ENCODE data around the gene TMEM150B. TPM values are rescaled to one million over a fixed set of nuclear protein-coding genes. Genes with fewer than 3 reads are reported as not detected.

The TMEM150B gene
- total and polyA plus RNA-seq, 2 donors (not counting 1 experiment from before 2014, with no cell fraction given): 1.4 TPM; not detected in 1

DNA sequence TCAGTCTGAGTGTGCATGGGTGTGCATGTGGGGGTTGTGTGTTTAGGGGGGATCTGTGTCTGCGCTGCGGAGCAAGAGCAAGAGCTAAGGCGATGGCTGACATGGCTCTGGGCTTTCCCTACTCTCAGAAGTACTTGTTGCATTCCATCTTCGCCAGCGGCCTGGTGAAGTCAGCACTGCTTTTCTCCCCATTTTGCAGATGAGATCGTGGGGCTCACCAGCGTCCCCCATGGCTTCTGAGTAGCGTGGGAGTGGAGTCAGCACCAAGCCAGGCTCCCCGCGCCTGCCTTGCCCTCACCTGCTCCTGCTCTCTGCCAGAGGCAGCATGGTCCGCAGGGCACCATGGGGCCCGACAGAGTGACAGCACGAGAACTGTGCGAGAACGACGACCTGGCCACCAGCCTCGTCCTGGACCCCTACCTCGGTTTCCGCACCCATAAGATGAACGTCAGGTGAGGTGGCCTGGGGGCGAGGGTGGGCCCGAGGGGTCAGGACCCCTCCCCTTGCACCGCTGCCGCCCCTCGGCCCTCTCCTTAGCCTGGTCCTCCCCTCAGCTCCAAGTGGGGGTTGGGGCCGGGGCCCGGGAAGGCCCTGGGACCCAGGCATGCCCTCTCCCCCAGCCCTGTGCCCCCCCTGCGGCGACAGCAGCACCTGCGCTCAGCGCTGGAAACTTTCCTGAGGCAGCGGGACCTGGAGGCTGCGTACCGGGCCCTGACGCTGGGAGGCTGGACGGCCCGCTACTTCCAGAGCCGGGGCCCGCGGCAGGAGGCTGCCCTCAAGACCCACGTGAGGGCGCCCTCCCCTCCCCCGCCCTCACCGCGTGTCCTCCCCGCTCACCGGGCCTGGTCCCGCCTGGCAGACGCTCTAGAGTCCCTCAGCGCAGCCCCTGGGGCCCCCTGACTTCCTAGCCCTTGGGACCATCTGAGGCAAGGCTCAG lies 16.7 kb upstream of the TMEM150B start:
- ChIA-PET CTCF (no interaction called here), POLR2A (no interaction called here)
- ATAC-seq (ENCODE audit: low read depth) (no peak), DNase-seq (no peak)
- H3K4me2 ChIP-seq (replicated peaks; ENCODE audit: low read depth, low read length, poor library complexity, severe bottlenecking): peak overlapping the region; percentile 99
- H3K4me1 Mint-ChIP-seq: peaks cover 20% of the 10 kb centered on the region
- TF ChIP-seq EZH2 (IDR thresholded peaks at IDR 0.05; ENCODE audit: borderline replicate concordance, insufficient read depth, low read depth, low read length, poor library complexity, severe bottlenecking): no peak
- TF ChIP-seq, protein P1, sequence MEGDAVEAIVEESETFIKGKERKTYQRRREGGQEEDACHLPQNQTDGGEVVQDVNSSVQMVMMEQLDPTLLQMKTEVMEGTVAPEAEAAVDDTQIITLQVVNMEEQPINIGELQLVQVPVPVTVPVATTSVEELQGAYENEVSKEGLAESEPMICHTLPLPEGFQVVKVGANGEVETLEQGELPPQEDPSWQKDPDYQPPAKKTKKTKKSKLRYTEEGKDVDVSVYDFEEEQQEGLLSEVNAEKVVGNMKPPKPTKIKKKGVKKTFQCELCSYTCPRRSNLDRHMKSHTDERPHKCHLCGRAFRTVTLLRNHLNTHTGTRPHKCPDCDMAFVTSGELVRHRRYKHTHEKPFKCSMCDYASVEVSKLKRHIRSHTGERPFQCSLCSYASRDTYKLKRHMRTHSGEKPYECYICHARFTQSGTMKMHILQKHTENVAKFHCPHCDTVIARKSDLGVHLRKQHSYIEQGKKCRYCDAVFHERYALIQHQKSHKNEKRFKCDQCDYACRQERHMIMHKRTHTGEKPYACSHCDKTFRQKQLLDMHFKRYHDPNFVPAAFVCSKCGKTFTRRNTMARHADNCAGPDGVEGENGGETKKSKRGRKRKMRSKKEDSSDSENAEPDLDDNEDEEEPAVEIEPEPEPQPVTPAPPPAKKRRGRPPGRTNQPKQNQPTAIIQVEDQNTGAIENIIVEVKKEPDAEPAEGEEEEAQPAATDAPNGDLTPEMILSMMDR (IDR thresholded peaks at IDR 0.05): no peak
- H3K79me2 ChIP-seq (ENCODE audit: control insufficient read depth, insufficient read depth, low read length): peaks cover 17% of the 10 kb centered on the region
- no peaks in the 10 kb centered on the region for H4K20me1 ChIP-seq (ENCODE audit: control insufficient read depth, insufficient read depth, low read length, poor library complexity, severe bottlenecking)
- no peak overlapping the region for H3K9ac ChIP-seq (ENCODE audit: low read length)
- H3K9me3 Mint-ChIP-seq (ENCODE audit: insufficient read depth): no peaks in the 10 kb centered on the region
- H2AFZ ChIP-seq (ENCODE audit: insufficient read depth, low read depth, low read length, poor library complexity, severe bottlenecking): no peak overlapping the region
- no peak overlapping the region for H3K27ac Mint-ChIP-seq
- WGBS (ENCODE audit: insufficient coverage): 96% methylated on average over 43 of the region's 50 CpGs
- H3K9me3 ChIP-seq (ENCODE audit: control extremely low read depth in 1 of 3, control insufficient read depth in 2 of 3, insufficient read depth in 1 of 3, low read length in 2 of 3): peaks cover 0 to 7% (median 0%) of the 10 kb centered on the region in 3 donors
- peak overlapping the region; percentile 57 for H3K4me3 Mint-ChIP-seq
- no peak overlapping the region for H3K4me3 ChIP-seq (ENCODE audit: control extremely low read depth in 1 of 5, extremely low read depth in 1 of 5, insufficient read depth in 1 of 5, low read depth in 2 of 5, low read length in 4 of 5)
- H3K27ac ChIP-seq (ENCODE audit: low read length in 2 of 2): no peak overlapping the region
- H3K27me3 ChIP-seq (replicated peaks in 1 of 4; ENCODE audit: control extremely low read depth in 1 of 4, control insufficient read depth in 3 of 4, insufficient read depth in 4 of 4, low read length in 3 of 4): peaks cover 0 to 22% (median 9%) of the 10 kb centered on the region in 4 experiments
- peaks cover 16 to 28% of the 10 kb centered on the region in 2 donors for H3K4me1 ChIP-seq (ENCODE audit: control insufficient read depth in 2 of 2, insufficient read depth in 2 of 2, low read length in 2 of 2)
- H3K36me3 ChIP-seq (replicated peaks in 1 of 2; ENCODE audit: control extremely low read depth in 1 of 2, control insufficient read depth in 1 of 2, extremely low read depth in 1 of 2, insufficient read depth in 2 of 2, low read length in 1 of 2): peaks cover 0 to 10% of the 10 kb centered on the region in 2 experiments
- peaks cover 7% of the 10 kb centered on the region for H3K27me3 Mint-ChIP-seq
- intact Hi-C loops (cut with micrococcal nuclease): no loop called here

DNA sequence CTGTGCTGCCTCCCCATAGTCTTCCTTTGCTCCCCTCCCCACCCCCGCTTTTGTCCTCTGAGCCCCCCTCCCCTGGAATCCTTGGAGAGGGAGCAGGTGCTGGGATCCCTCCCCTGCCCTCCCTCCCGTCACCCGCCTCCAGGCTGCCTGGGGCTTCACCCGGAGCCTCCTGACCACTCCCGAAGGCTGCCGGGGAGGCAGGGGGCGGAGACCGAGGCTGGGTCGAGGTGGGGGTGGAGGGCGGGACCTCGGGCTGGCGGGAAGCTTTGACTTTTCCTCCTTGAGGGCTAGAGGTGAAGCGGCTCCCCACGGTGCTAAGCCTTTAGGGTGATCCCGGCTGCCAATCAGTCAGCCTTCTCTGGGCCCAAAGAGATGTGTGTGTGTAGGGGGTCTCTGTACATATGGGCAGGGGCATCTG lies 16.0 kb upstream of the TMEM150B start:
- peaks cover 0 to 7% (median 0%) of the 10 kb centered on the region in 3 donors for H3K9me3 ChIP-seq (ENCODE audit: control extremely low read depth in 1 of 3, control insufficient read depth in 2 of 3, insufficient read depth in 1 of 3, low read length in 2 of 3)
- H2AFZ ChIP-seq (ENCODE audit: insufficient read depth, low read depth, low read length, poor library complexity, severe bottlenecking): peak overlapping the region; percentile 38
- POLR2A ChIA-PET: interaction anchor here (0.7 kb wide), 1 partner anchor 254 kb away, joined by 8 read pairs; no protein-coding TSS in a partner anchor
- H3K36me3 ChIP-seq (replicated peaks in 1 of 2; ENCODE audit: control extremely low read depth in 1 of 2, control insufficient read depth in 1 of 2, extremely low read depth in 1 of 2, insufficient read depth in 2 of 2, low read length in 1 of 2): peaks cover 0 to 10% of the 10 kb centered on the region in 2 experiments
- H3K4me2 ChIP-seq (replicated peaks; ENCODE audit: low read depth, low read length, poor library complexity, severe bottlenecking): peak overlapping the region; percentile 99
- H3K9ac ChIP-seq (ENCODE audit: low read length): peak overlapping the region; percentile 74
- H3K4me1 ChIP-seq (ENCODE audit: control insufficient read depth in 2 of 2, insufficient read depth in 2 of 2, low read length in 2 of 2): peaks cover 16 to 28% of the 10 kb centered on the region in 2 donors
- TF ChIP-seq, protein P1 (IDR thresholded peaks at IDR 0.05): no peak
- no peak for TF ChIP-seq EZH2 (IDR thresholded peaks at IDR 0.05; ENCODE audit: borderline replicate concordance, insufficient read depth, low read depth, low read length, poor library complexity, severe bottlenecking)
- DNase-seq (no peak), ATAC-seq (ENCODE audit: low read depth) (no peak)
- H3K4me1 Mint-ChIP-seq: peaks cover 20% of the 10 kb centered on the region
- intact Hi-C loops (cut with micrococcal nuclease): no loop called here
- peak overlapping the region; percentile 84 for H3K4me3 Mint-ChIP-seq
- H3K27me3 ChIP-seq (replicated peaks in 1 of 4; ENCODE audit: control extremely low read depth in 1 of 4, control insufficient read depth in 3 of 4, insufficient read depth in 4 of 4, low read length in 3 of 4): peaks cover 0 to 23% (median 9%) of the 10 kb centered on the region in 4 experiments
- H3K79me2 ChIP-seq (ENCODE audit: control insufficient read depth, insufficient read depth, low read length): peaks cover 17% of the 10 kb centered on the region
- H3K9me3 Mint-ChIP-seq (ENCODE audit: insufficient read depth): no peaks in the 10 kb centered on the region
- peak overlapping the region in 3 of 5 experiments; percentile 15 to 81 (median 59) for H3K4me3 ChIP-seq (ENCODE audit: control extremely low read depth in 1 of 5, extremely low read depth in 1 of 5, insufficient read depth in 1 of 5, low read depth in 2 of 5, low read length in 4 of 5)
- H3K27ac Mint-ChIP-seq: no peak overlapping the region
- H4K20me1 ChIP-seq (ENCODE audit: control insufficient read depth, insufficient read depth, low read length, poor library complexity, severe bottlenecking): no peaks in the 10 kb centered on the region
- H3K27ac ChIP-seq (ENCODE audit: low read length in 2 of 2): no peak overlapping the region
- WGBS (ENCODE audit: insufficient coverage): 1% methylated on average over 8 of the region's 15 CpGs
- peaks cover 12% of the 10 kb centered on the region for H3K27me3 Mint-ChIP-seq
- CTCF ChIA-PET: no interaction called here
